GM12878 (cell line): Measurements from ENCODE around the gene ADAM21. TPM values are rescaled to one million over a fixed set of nuclear protein-coding genes. Genes with fewer than 3 reads are reported as not detected.

ENCODE experiments used
- ATF2 ChIP-seq: IDR thresholded peaks from 2 replicates; pipeline ENCODE4 v1.6.1; 2012; ENCODE audit warnings: low read length, inconsistent platforms
- ATF7 ChIP-seq: fragments of 450-650 bp; IDR thresholded peaks from 2 replicates; pipeline ENCODE4 v1.6.1; 2016; ENCODE audit warnings: low read depth, mild to moderate bottlenecking
- BMI1 ChIP-seq: fragments of 450-650 bp; IDR thresholded peaks from 2 replicates; pipeline ENCODE4 v1.6.1; 2016; ENCODE audit warnings: mild to moderate bottlenecking, moderate library complexity, borderline replicate concordance
- E2F8 ChIP-seq: fragments of 450-650 bp; IDR thresholded peaks from 2 replicates; pipeline ENCODE4 v1.6.1; 2018; ENCODE audit warnings: mild to moderate bottlenecking, low read depth, moderate library complexity; ENCODE audit not compliant: partially characterized antibody
- GABPA ChIP-seq: IDR thresholded peaks from 2 replicates; pipeline ENCODE4 v1.6.1; 2014; ENCODE audit warnings: antibody characterized with exemption, low read depth, mild to moderate bottlenecking, inconsistent platforms
- NKRF ChIP-seq: fragments of 450-650 bp; conservative IDR thresholded peaks from 2 replicates; pipeline ENCODE4 v1.6.1; 2017; ENCODE audit warnings: mild to moderate bottlenecking, moderate library complexity
- PRDM15 ChIP-seq: fragments of 450-650 bp; formaldehyde crosslinking; IDR thresholded peaks from 2 replicates; pipeline ENCODE4 v1.4.0; 2020; ENCODE audit warnings: mild to moderate bottlenecking, moderate library complexity
- RAD21 ChIP-seq: IDR thresholded peaks from 2 replicates; pipeline ENCODE4 v1.6.1; 2011; ENCODE audit warnings: mild to moderate bottlenecking, low read depth, low read length, moderate library complexity; ENCODE audit not compliant: insufficient read depth
- RBBP5 ChIP-seq: fragments of 200-600 bp; sonication (generic); conservative IDR thresholded peaks from 2 replicates; pipeline ENCODE4 v1.6.1; 2016
- RELB ChIP-seq: fragments of 450-650 bp; IDR thresholded peaks from 2 replicates; pipeline ENCODE4 v1.6.1; 2017; ENCODE audit warnings: low read depth, mild to moderate bottlenecking, moderate library complexity
- TCF12 ChIP-seq: IDR thresholded peaks from 2 replicates; pipeline ENCODE4 v1.6.1; 2011; ENCODE audit warnings: low read depth, mild to moderate bottlenecking, low read length
- TCF3 ChIP-seq: IDR thresholded peaks from 2 replicates; pipeline ENCODE4 v1.6.1; 2012; ENCODE audit warnings: low read depth, mild to moderate bottlenecking, low read length, borderline replicate concordance; ENCODE audit not compliant: insufficient read depth
- ZBTB40 ChIP-seq: fragments of 450-650 bp; IDR thresholded peaks from 2 replicates; pipeline ENCODE4 v1.6.1; 2016; ENCODE audit warnings: mild to moderate bottlenecking, moderate library complexity, borderline replicate concordance
- polyA plus RNA-seq, 11 experiments: library from polyadenylated mRNA; depleted of rRNA in 4 of 11; unstranded in 6 of 11; stranded (reverse) in 5 of 11; fragments of >200 nt; fragmentation: Nextera tagmentation in 4 of 11; fragmentation: Illumina TruSeq in 1 of 11; extraction: Ambion mirVana in 4 of 11; extraction: Trizol in 1 of 11; gene quantifications; 1 replicate in 1 of 11; 2 replicates in 10 of 11; pipeline versions ENCODE4 v1.2.1 to v1.2.3, GENCODE V29; 2011 to 2016; ENCODE audit warnings: inconsistent platforms in 2 of 11, missing spikeins in 2 of 11, low read depth in 1 of 11
- total RNA-seq, 4 experiments: library from RNA; depleted of rRNA in 3 of 4; stranded (reverse); fragments of >200 nt in 3 of 4; fragmentation: Illumina TruSeq in 1 of 4; extraction: Trizol in 1 of 4; gene quantifications; 2 replicates each; pipeline versions ENCODE4 v1.2.1 to v1.2.3, GENCODE V29; 2013 to 2021

Gene ADAM21
- total and polyA plus RNA-seq, 10 of the 15 experiments (the other 5 are each of a cell fraction or from before 2014, with no cell fraction given): 0.04 to 0.16 (median 0.13) TPM; not detected in 1

GRCh38 chr14:70473825-70474224 is 21.9 kb downstream of the ADAM21 start (continued):
- TF ChIP-seq ZBTB40: no peak
- peak; percentile 45 for TF ChIP-seq ATF7
- no peak for TF ChIP-seq TCF3
- TF ChIP-seq BMI1: 0 out of 2 replicates have a peak, but pooled peaks have one; percentile 28
- TF ChIP-seq RAD21: no peak
- no peak for TF ChIP-seq E2F8
- no peak for TF ChIP-seq PRDM15 (CRISPR knock-in tag)
- TF ChIP-seq RBBP5: no peak
- no peak for TF ChIP-seq GABPA
- TF ChIP-seq RELB: peak; percentile 33; the same call in 1 of the 2 replicates
- TF ChIP-seq NKRF: no peak
- 0 out of 2 replicates have a peak, but pooled peaks have one; percentile 28 for TF ChIP-seq ATF2
- no peak for TF ChIP-seq TCF12
